ENCODE data around the gene HEXD. TPM values are rescaled to one million over a fixed set of nuclear protein-coding genes. Genes with fewer than 3 reads are reported as not detected.

HEXD gene
- total and polyA plus RNA-seq, 2 of the 8 experiments (the other 6 are each of a cell fraction or from before 2014, with no cell fraction given), result 20.6 to 21.8 TPM

GRCh38 chr17:82486231-82487094, 68.3 kb downstream of the HEXD start:
- Histone ChIP-seq H3K27ac (ENCODE audit: low read depth, low read length) (no peak overlapping the region), H2BK20ac (ENCODE audit: low read length) (no peak overlapping the region), H3K27me3 (replicated peaks in 1 of 4; ENCODE audit: control insufficient read depth in 3 of 4, extremely low read depth in 1 of 4, insufficient read depth in 3 of 4, low read length in 3 of 4) (no peaks in the 10 kb centered on the region), H3K36me3 (ENCODE audit: control insufficient read depth in 2 of 4, insufficient read depth in 4 of 4, low read length in 3 of 4) (peaks cover 13 to 44% (median 33%) of the 10 kb centered on the region in 4 experiments; a peak in 6 of 8 replicates), H2BK12ac (ENCODE audit: low read depth, low read length) (no peak overlapping the region), H3K56ac (replicated peaks; ENCODE audit: insufficient read length, low read depth, low read length) (no peak overlapping the region), H4K5ac (ENCODE audit: insufficient read length, low read depth, low read length) (no peak overlapping the region), H2BK15ac (ENCODE audit: low read length) (no peak overlapping the region), H2AFZ (ENCODE audit: low read length) (no peak overlapping the region), H3K9me3 (ENCODE audit: insufficient read depth in 2 of 2, low read depth in 1 of 2, low read length in 1 of 2) (no peaks in the 10 kb centered on the region), H2BK120ac (replicated peaks; ENCODE audit: low read depth, low read length) (no peak overlapping the region), H3K79me2 (ENCODE audit: control insufficient read depth in 1 of 2, insufficient read depth in 2 of 2, low read length in 2 of 2) (no peaks in the 10 kb centered on the region), H3K14ac (ENCODE audit: insufficient read length) (no peak overlapping the region), H3K9ac (replicated peaks in 1 of 4; ENCODE audit: extremely low read depth in 1 of 4, low read depth in 3 of 4, low read length in 3 of 4) (no peak overlapping the region), H3K79me1 (ENCODE audit: low read depth, low read length) (no peaks in the 10 kb centered on the region), H3K23me2 (ENCODE audit: low read depth, low read length) (no peaks in the 10 kb centered on the region), H3K18ac (ENCODE audit: extremely low read depth, low read length) (no peak overlapping the region), H4K20me1 (replicated peaks in 1 of 2; ENCODE audit: control insufficient read depth in 1 of 2, insufficient read depth in 2 of 2, low read length in 2 of 2) (peaks cover 0 to 4% of the 10 kb centered on the region in 2 experiments), H2BK5ac (ENCODE audit: low read depth, low read length) (no peak overlapping the region; the same call in 1 of the 2 replicates), H3K4ac (replicated peaks; ENCODE audit: insufficient read length, low read depth, low read length) (no peak overlapping the region), H4K8ac (ENCODE audit: extremely low read depth, insufficient read depth, low read length) (peak overlapping the region; percentile 57; the same call in 1 of the 2 replicates), H4K91ac (replicated peaks; ENCODE audit: insufficient read length, low read length) (no peak overlapping the region), H3K4me1 (replicated peaks in 1 of 4; ENCODE audit: control insufficient read depth in 3 of 4, insufficient read depth in 4 of 4, low read length in 3 of 4) (no peaks in the 10 kb centered on the region), H3K23ac (ENCODE audit: insufficient read length) (no peak overlapping the region), H2AK5ac (ENCODE audit: low read depth, low read length) (no peak overlapping the region), H3K4me2 (ENCODE audit: insufficient read depth in 1 of 2, low read depth in 2 of 2, low read length in 2 of 2) (no peak overlapping the region), H3K4me3 (ENCODE audit: extremely low read depth in 1 of 4, insufficient read depth in 2 of 4, low read depth in 3 of 4, low read length in 4 of 4) (no peak overlapping the region)
- FAIRE-seq (no peak), DNase-seq (ENCODE audit: low read depth in 1 of 2, low spot score in 2 of 2) (no peak)
- ChIA-PET POLR2A (ENCODE audit: partially characterized antibody) (no interaction called here), CTCF (ENCODE audit: partially characterized antibody) (no interaction called here)
- TF ChIP-seq CHD1 (IDR thresholded peaks at IDR 0.05; ENCODE audit: low read depth, low read length), result no peak
- no peak for TF ChIP-seq PHF8 (conservative IDR thresholded peaks at IDR 0.05; ENCODE audit: low read depth, low read length)
- TF ChIP-seq BACH1 (IDR thresholded peaks at IDR 0.05; ENCODE audit: low read length), result no peak
- TF ChIP-seq BRCA1 (IDR thresholded peaks at IDR 0.05; ENCODE audit: low read depth, low read length), result no peak
- no peak for TF ChIP-seq RBBP5 (IDR thresholded peaks at IDR 0.05; ENCODE audit: borderline replicate concordance, low read depth, low read length)
- TF ChIP-seq YY1 (IDR thresholded peaks at IDR 0.05; ENCODE audit: low read depth, low read length), result no peak
- TF ChIP-seq CBX8 (IDR thresholded peaks at IDR 0.05; ENCODE audit: borderline replicate concordance, low read depth, low read length), result no peak
- TF ChIP-seq SUZ12 (IDR thresholded peaks at IDR 0.05; ENCODE audit: low read length), result no peak
- 91% methylated on average over 12 of the region's 13 CpGs; no CpG with 5 or more reads in 1 of the 2 experiments for WGBS, 2 experiments (ENCODE audit: extremely low coverage in 1 of 2, insufficient coverage in 1 of 2, insufficient read length in 1 of 2, insufficient replicate concordance in 2 of 2, low coverage in 1 of 2, low lambda C conversion rate in 2 of 2, missing lambda C conversion rate in 1 of 2)
